HUDEP-2 (cell line): ENCODE measurements around the gene E2F1.

Source experiments
- DNase-seq, 76 experiments: peaks; one replicate each; lab custom pipeline; 2025; ENCODE audit not compliant: unreplicated experiment in 76 of 76; lab: John Stamatoyannopoulos, UW

The E2F1 gene, protein sequence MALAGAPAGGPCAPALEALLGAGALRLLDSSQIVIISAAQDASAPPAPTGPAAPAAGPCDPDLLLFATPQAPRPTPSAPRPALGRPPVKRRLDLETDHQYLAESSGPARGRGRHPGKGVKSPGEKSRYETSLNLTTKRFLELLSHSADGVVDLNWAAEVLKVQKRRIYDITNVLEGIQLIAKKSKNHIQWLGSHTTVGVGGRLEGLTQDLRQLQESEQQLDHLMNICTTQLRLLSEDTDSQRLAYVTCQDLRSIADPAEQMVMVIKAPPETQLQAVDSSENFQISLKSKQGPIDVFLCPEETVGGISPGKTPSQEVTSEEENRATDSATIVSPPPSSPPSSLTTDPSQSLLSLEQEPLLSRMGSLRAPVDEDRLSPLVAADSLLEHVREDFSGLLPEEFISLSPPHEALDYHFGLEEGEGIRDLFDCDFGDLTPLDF

DNA sequence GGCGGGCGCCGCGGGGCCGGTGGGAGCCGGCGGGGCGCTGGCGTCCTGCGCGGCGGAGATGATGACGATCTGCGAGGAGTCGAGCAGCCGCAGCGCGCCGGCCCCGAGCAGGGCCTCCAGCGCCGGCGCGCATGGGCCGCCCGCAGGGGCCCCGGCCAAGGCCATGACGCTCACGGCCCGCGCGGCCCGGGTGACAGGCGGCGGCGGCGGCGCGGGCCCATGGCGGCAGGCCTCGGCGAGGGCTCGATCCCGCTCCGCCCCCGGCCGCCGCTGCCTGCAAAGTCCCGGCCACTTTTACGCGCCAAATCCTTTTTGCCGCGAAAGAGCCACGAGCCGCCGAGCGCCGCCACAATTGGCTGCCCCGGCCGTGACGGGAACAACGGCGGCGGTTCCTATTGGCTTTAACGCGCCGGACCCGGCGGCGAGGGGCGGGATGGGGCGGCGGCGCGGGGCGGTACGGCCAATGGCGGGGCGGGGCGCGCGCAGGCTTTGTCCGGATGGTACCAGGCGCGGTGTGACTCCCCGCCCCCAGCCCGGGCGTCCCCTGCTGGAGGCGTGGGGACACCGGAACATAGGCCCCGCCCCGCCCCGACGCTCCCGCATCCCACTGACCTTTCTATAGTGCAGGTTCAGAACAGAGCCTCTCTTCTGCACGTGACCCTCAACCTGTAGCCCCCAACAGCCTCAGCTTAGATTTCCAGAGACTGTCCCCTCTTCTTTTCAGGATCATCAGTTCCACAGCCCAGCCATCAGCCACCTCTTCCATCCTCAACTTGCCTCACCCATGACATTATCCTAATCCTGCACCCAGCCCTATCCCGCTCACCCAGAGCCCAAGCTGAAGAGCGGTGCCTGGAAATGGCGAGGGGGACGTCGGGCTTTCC is at the start of gene E2F1:
Gene E2F1, minus strand, starts transcription at position 286 of the 884 bp plus-strand sequence. Its CDS starts 121 bp downstream, at position 165.
- peak in 75 of 76 experiments; percentile 24 to 98 (median 92) for DNase-seq

DNA sequence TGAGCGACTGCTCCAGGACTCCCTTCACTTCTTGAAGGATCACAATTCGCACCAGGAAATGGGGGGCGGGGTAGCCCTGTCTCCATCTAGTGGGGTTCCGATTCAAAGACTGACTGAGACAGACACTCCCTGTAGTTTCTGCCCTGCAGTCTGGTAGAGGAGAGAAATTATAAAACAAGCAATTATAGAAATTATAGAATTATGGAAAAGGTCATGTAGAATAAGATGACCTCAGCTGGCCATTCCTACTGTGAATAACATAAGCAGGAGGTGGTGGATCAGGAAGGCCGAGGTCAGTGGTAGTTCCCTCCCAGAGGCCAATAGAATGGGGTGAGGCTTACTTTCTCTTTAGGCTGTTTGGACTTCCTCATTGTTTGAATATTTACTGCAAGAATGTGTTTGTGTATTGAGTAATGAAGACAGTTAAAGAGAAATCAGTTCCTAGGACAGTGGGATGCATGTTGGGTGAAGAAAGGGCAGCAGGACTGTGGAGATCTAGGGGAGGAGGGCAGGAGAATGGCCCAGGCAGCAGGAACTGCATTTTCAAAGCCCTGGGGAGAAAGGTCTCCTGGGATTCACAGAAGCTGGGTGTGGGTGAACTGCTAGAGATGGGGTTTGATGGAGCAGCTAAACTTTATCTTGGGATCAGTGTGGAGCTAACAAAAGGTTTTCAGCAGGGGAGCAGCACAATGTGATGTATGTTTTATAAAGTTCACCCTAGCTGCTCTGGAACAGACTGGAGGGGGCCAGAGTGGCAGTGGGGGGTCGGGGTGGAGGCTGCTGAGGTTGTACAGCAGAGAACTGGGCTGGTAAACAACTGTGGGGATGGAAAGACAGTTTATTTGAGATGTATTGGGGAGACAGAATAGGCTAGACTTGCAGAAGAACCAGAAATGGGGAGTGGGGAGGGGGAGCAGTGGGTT is 47.7 kb upstream of the E2F1 start:
- DNase-seq, result peak in 1 of 76 experiments; percentile 3

DNA sequence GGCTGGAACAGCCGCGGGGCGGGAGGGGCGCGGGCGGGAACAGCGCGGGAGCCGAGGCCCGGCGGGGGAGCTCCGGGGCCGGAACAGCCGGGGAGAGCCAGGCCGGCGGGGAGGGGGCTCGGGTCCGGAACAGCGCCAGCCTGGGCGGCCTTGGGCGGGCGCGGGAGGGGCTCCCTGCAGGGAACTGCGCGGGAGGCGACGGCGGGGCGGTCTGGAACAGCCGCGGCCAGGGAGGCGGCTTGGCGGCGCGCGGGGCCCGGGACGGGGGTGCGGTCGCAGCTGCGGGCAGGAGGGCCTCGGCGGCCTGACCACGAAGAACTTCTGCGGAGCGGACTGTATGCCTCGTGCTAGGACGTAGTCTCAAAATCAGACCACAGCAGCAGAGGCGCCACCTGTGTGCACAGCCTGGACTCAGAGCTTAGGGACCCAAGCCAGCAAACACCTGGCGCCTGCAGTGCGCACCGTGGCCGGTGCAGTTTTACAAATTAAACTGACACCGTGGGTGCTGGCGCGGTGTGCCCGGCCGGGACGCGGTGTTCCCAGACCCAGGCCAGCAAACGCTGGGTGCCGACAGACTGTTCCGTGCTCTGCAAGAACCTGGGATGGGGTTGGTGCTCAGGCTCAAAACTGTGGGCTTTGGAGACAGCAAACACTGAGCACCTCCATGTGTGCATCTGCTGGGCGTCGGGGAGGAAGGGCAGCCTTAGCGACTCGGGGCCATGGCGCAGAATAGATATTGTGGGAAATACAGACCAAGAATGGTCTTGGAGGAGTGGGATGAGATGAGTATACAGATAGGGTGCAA is 46.2 kb upstream of the E2F1 start:
- peak in 75 of 76 experiments; percentile 43 to 97 (median 90) for DNase-seq

DNA sequence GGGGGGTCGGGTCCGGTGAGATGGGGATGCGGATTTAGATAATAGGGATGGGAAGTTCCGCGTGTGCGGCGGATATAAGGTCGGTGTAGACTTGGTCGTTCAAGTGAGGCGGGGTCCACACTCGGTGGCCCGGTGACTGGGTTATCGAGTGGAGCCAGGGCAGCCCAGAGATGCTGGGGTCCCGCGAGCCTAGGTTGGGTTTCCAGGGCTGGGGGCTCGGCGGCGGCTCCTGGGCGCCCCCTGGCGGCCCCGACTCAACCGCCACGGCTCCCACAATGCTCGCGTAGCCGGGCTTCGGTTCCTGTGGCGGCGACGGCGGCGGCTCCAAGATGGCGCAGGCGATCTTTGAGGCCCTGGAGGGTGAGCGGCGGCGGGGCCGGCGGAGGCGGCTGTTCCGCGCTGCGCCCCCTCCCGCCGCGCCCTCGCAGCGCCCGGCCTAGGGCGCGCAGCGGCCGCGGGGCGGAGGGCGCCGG is 45.5 kb upstream of the E2F1 start, which contains the start of gene ZNF341:
Gene ZNF341, plus strand, starts transcription at position 304 of the 473 bp plus-strand sequence. Its CDS starts 26 bp downstream, at position 330.
- peak in 72 of 76 experiments; percentile 43 to 97 (median 90) for DNase-seq

DNA sequence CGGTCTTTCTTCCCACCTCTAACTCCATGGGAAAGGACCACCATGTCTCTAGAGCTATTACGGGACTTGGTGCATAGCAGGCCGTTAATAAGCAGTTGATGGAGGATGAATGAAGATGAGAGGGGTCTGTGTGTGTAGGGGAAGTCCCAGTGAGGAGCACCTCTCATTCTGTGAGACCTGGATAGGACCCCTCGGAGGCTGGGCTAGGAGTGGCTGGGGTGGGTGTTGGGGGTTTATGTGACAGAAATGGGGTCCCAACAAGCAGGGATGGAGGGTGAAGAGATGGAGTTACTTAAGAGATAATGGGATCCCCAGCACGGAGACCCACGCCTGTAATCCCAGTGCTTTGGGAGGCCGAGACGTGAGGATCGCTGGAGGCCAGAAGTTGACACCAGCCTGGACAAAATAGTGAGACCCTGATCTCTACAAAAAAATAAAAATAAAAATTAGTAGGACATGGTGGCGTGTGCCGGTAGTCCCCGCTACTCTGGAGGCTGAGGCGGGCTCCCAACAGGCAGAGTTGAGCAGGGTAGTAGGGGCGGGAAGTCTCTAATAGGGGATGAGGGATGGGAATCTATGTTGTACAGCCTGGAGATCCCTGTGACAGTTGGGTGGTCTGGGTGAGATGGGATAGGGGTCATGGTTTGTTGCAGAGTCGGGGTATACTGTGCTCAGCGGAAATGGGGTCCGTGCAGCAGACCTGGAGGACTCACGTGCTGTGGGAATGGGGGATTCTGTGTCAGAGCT is 44.9 kb upstream of the E2F1 start:
- DNase-seq, result no peak

DNA sequence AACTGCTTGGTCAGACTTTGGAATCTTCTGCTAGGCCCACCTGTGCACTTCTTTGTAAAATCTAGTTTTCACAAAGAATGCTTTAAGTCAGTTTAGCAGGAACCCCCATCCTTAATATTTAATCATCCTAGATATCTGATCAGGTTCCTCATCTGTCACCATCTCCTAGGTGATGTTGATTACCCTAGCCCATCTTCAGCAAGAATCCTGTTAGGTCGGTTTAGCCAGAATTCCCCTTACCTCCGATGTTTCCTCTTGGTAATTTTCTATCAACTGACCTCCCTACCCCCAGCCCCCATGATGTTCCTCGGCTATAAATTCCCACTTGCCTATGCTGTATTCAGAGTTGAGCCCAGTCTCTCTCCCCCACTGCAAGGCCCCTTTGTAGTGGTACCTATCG is 42.9 kb upstream of the E2F1 start:
- no peak for DNase-seq

DNA sequence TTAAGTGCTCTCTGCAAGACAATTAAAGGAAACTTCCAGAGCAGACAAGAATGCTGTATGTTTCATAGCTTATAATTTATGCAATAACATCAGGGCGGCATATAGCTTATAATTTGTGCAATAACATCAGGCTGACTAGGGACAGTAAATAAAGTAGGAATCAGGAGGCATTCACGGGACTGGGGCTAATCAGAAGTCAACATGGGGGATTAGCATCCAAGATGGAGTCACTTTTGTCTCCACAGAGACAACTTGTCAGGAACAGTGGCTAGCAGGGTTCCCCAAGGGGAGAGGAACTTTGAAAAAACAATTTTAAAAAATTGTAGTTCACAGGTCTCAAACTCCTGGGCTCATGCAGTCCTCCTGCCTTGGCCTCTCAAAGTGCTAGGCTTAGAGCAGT is 42.3 kb upstream of the E2F1 start:
- no peak for DNase-seq

DNA sequence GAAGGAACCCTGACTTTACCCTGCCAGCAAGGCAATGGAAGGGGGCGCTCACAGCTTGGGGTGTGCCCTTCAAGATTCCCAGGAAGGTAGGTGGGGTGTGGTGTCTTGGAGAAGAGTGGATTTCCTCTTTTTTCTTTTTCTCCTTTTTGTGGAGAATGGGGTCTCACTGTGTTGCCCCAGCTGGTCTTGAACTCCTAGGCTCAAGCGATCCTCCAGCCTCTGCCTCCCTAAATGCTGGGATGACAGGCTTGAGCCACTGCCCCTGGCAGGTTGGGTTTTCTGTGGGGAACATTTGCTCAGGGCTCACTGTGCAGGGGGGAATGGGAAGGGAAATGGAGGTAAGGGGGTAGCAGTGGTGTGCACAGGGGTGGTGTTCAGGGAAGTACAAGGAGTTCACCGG is 41.6 kb upstream of the E2F1 start:
- DNase-seq, result no peak

DNA sequence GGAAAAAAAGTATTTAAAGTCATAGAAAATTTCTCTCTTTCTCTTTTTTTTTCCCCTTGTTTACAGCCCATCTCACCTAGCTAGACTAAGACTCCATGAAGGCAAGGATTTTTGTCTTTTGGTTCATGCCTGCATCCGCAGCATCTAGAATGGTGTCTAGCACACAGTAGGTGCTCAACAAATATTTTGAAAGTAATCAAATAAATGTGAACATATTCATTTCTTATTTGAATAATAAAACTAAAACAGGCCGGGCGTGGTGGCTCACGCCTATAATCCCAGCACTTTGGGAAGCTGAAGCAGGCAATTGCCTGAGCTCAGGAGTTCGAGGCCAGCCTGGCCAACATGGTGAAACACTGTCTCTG is 40.9 kb upstream of the E2F1 start:
- DNase-seq, result no peak

DNA sequence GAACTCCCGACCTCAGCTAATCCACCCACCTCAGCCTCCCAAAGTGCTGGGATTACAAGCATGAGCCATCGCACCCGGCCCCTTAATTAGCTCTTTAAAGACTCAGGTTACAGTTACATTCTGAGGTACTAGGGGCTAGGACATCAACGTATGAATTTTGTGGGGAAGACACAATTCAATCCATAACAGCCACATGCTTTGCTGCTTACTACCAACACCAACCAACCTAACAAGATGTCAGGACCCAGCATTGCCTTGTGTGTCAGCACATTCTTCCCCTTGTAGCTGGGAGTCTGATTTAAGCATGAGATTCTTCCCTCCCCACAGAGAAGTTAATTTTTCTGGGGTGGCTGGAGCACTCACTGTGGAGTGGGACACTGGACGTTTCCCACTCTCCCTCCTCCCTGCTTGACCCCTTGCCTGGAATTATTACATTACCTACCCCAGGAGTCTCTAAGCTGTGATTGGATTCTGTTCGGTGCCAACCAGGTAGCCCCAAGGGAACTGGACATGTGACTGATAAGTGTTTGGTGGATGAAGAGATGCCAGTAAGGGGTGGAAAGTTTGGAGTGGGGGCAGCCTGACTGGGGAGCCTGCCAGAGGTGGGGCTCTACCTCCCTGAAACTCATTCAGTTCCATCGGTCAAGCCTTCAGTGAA is 39.6 kb upstream of the E2F1 start:
- DNase-seq, result no peak

DNA sequence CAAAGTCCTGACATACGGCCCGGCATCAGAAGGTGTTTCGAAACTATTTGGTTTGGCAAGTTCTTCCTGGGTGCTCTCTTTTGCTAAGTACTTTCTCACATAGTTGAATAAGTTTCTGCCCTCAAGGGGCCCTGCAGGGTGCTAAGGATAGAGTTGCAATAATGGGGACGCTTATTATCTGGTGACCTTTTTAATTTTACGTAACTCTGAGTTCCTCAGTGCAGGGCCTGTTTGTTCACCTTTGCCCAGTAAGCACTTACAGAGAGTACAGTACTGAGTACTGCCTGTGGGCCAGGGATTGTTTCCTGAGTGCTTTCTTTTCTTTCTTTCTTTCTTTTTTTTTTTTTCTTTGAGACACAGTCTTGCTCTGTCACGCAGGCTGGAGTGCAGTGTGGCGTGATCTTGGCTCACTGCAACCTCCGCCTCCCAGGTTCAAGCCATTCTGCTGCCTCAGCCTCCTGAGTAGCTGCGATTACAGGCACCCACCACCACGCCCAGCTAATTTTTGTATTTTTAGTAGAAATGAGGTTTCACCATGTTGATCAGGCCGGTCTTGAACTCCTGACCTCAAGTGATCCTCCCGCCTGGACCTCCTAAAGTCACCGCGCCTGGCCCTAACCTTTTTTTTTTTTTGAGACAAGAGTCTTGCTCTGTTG is 38.4 kb upstream of the E2F1 start:
- DNase-seq, result no peak

DNA sequence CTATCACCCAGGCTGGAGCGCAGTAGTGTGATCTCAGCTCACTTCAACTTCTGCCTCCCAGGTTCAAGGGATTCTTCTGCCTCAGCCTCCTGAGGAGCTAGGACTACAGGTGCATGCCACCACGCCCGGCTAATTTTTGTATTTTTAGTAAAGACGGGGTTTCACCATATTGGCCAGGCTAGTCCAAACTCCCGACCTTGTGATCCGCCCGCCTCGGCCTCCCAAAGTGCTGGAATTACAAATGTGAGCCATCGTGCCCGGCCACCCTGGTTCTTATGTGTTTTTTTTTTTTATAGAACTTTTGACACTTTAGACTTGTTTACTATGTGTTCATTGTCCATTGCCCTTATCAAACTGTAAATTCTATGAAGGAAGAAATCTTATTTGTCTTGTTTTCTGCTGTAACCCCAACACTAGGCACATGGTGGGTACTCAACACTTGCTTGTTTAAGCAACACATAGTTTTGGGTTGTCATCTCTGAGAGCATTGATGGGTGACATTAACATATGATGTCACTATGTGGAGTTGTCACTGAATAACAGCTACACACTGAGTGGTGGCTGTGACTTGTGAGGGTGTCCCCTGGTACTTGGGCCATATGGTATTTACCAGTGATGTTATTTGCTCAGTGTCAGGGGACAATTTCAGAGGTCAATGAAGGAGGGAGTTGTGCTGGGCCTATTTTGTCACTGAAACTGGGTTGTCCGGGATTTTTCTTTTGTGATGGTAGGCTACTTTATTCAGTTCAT is 35.4 kb upstream of the E2F1 start:
- DNase-seq, result no peak

DNA sequence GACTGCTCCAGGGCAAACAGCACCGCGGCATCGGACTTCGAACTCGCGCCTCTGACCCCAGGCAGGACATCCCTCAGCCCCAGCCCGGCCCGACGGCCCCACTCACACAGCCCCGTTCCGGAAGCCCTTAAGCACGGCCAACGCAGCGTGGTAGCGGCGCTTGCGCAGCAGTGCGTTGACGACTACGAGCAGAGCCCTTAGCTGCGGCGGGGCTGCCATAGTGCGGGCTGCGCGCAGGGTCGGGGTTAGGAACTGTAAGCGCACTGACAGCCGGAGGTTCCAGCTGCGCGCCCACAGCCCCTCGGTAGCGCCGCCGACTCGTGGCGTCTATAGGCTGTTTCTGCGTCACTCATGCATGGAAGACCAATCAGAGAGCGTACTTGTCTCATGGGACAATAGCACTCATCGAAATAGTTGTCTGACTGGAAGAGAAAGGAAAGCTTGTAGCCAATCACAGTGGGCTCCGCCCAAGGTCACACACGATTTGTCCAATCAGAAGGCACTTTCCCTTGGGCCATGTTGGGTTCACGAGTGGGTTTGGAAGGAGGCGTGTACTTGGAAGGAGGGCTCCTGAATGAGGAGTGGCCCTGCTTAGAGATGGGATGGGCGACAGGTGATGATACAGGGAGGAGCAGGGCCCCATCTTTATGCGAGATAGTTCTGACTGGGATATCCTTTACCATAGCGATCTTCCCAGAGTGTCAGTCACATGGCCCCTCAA is 34.0 kb upstream of the E2F1 start, which contains the start of gene PXMP4:
Gene PXMP4, minus strand, starts transcription at position 322 of the 721 bp plus-strand sequence. Its CDS starts 103 bp downstream, at position 219.
- peak in 75 of 76 experiments; percentile 47 to 98 (median 88) for DNase-seq

DNA sequence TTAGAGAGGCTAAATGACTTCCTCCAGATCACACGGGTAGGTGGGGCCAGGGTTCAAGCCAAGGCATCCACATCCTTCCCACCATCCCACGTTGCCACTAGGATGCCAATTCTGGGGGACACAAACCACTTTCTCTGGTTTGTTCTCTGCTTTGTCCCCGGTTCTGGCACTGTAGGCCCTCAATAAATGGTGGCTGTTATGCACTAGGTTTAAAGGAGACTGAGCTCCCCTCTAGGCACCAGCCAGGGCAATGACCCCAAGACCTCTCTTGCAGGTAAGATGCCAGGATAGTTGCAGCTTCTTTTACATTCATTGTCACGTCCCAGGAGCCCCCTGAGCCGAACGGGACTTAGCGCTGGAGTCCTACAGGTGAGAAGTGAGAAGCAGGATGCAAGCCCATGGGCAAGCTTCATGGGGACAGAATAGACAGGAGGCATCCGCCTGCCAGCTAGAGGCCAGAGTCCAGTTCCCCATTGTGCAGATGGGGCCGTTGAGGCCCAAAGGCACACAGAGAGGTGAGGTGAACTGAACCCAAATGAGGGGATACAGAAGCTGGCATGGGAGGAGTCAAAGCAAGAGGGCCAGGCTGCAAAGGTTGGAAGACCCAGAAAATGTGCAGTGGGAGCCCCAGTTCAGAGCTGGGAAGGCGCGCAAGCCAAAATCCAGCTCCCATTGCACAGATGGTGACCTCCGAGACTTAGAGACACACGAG is 33.2 kb upstream of the E2F1 start:
- DNase-seq, result peak in 3 of 76 experiments; percentile 13 to 34 (median 29)

DNA sequence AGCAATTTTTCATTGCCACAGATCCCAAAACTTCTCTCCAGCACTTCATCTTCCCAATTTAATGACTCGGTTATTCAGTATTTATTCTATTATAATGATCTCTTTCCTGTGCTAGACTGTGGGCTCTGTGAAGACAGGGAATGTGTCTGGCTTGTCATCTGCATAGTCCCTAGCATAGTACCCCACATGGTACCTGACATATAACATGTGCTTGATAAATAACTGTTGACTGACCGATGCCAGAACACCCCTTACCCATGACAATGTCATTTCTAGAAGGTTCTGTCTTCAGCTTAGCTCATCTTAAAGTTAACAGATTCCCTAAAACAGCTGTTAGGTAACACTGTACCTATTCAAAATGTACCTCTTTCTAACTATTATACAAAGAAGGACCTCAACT is 30.3 kb upstream of the E2F1 start:
- no peak for DNase-seq
